HL-60/S4 treated with retinoic acid at 250 ng/mL for 4 days and 3 days (cell line): ENCODE data around the gene STK26.
"Not testable (repeated sequence)": the region's sequence is repeated elsewhere in the genome, so short reads cannot be mapped to it uniquely, and the experiment has no call there.

Experiments
- in situ Hi-C: fragments of 300-500 bp; cut with MboI; formaldehyde crosslinking; loops from 2 replicates; pipeline ENCODE4 v1.7.0; 2022; ENCODE audit warnings: low sequenced_read_pairs

STK26 gene

GRCh38 chrX:132092439-132093065 lies 69.5 kb downstream of the STK26 start:
- in situ Hi-C loops: no loop called here

GRCh38 chrX:132093239-132093860 lies 70.2 kb downstream of the STK26 start:
- in situ Hi-C loops: no loop called here

GRCh38 chrX:132094164-132094563 lies 71.1 kb downstream of the STK26 start:
- in situ Hi-C loops: no loop called here

- in situ Hi-C loops: not testable (repeated sequence)
Measured at GRCh38 chrX:132098704-132099103, 75.6 kb downstream of the STK26 start.

GRCh38 chrX:132101206-132101605 lies 78.1 kb downstream of the STK26 start:
- in situ Hi-C loops: no loop called here

- in situ Hi-C loops: no loop called here
Measured at GRCh38 chrX:132101799-132102198, 78.7 kb downstream of the STK26 start.

- in situ Hi-C loops: no loop called here
Measured at GRCh38 chrX:132107291-132107690, 84.2 kb downstream of the STK26 start.

GRCh38 chrX:132114607-132115006 lies 91.5 kb downstream of the STK26 start:
- in situ Hi-C loops: no loop called here

GRCh38 chrX:132115792-132116191 lies 92.7 kb downstream of the STK26 start:
- in situ Hi-C loops: no loop called here

GRCh38 chrX:132118358-132118757 lies 95.3 kb downstream of the STK26 start:
- in situ Hi-C loops: no loop called here

GRCh38 chrX:132119283-132119682 lies 96.2 kb downstream of the STK26 start:
- in situ Hi-C loops: no loop called here

- in situ Hi-C loops: no loop called here
Measured at GRCh38 chrX:132119821-132120515, 96.9 kb downstream of the STK26 start.

GRCh38 chrX:132120913-132121312 lies 97.8 kb downstream of the STK26 start:
- in situ Hi-C loops: no loop called here
